Adrenal gland (tissue), 12 donors: ENCODE results near the gene PAQR7. TPM values are rescaled to one million over a fixed set of nuclear protein-coding genes. Genes with fewer than 3 reads are reported as not detected.

ENCODE experiments used
- DNase-seq, 7 donors: peaks; one replicate each; pipeline ENCODE4 v3.0.0-alpha.2; 2019 to 2020
- H3K27ac ChIP-seq, 5 donors: fragments of 200-600 bp; sonication (generic) in 4 of 5; 1 replicate in 3 of 5; 2 replicates in 2 of 5; pipeline versions ENCODE4 v1.5.1 to v1.8.0; 2016 to 2020; ENCODE audit warnings: mild to moderate bottlenecking in 1 of 5
- H3K27me3 ChIP-seq: fragments of 200-600 bp; 2 replicates; pipeline ENCODE4 v1.8.0; 2021
- H3K36me3 ChIP-seq, 2 donors: fragments of 200-600 bp; replicated peaks in 1 of 2; 1 replicate in 1 of 2; 2 replicates in 1 of 2; pipeline versions ENCODE4 v1.5.1 to v1.8.0; 2018 to 2022
- H3K4me1 ChIP-seq, 2 donors: fragments of 200-600 bp; replicated peaks in 1 of 2; 1 replicate in 1 of 2; 2 replicates in 1 of 2; pipeline versions ENCODE4 v1.5.1 to v1.8.0; 2018 to 2021
- H3K4me3 ChIP-seq, 4 donors: fragments of 200-600 bp; sonication (generic) in 3 of 4; one replicate each; pipeline ENCODE4 v1.5.1; 2016 to 2018
- H3K9me3 ChIP-seq, 3 donors: fragments of 200-600 bp; sonication (generic) in 1 of 3; replicated peaks in 1 of 3; 1 replicate in 2 of 3; 2 replicates in 1 of 3; pipeline versions ENCODE4 v1.5.1 to v1.8.0; 2016 to 2021
- POLR2A ChIP-seq, 2 donors: fragments of 450-650 bp; IDR thresholded peaks; one replicate each; pipeline ENCODE4 v1.6.1; 2017; ENCODE audit warnings: antibody characterized with exemption in 2 of 2, mild to moderate bottlenecking in 2 of 2, moderate library complexity in 1 of 2
- WGBS, 4 donors: extraction: QIAGEN DNeasy Blood & Tissue Kit in 2 of 4; methylation state at CpG; one replicate each; pipeline versions ENCODE4 v1.1.5 to v1.1.7; 2013 to 2017; 5-methylcytosine and 5-hydroxymethylcytosine counted together
- intact Hi-C, 2 donors: fragments of 100-400 bp; cut with DNase I; formaldehyde crosslinking; loops; one replicate each; pipeline versions ENCODE4 v1.14.1 to v1.15.0; 2022 to 2023
- polyA plus RNA-seq, 3 donors: library from polyadenylated mRNA; stranded (reverse); fragments of 200-250 nt in 2 of 3; fragments of 350-450 nt in 1 of 3; fragmentation: Illumina TruSeq in 1 of 3; extraction: RNeasy Lipid Tissue Mini Kit (QIAGEN cat#74804) in 1 of 3; gene quantifications; one replicate each; pipeline ENCODE4 v1.2.3, GENCODE V29; 2013 to 2014
- total RNA-seq, 9 donors: library from RNA; depleted of rRNA in 4 of 9; stranded (reverse); fragments of >200 nt in 4 of 9; fragments of 120-200 nt in 1 of 9; fragmentation: NEBNext Ultra II Directional in 1 of 9; extraction: Animal tissue kit (Norgen Biotek cat#: 25700) in 1 of 9; gene quantifications; one replicate each; pipeline versions ENCODE4 v1.1.0 to v1.2.4, GENCODE V29; 2013 to 2023
- TF ChIP-seq, protein P1 (sequence below), 6 experiments: fragments of 450-650 bp in 4 of 6; fragments of 200-600 bp in 2 of 6; sonication (generic) in 1 of 6; IDR thresholded peaks; 1 replicate in 5 of 6; 2 replicates in 1 of 6; pipeline versions ENCODE4 v1.5.1 to v1.8.0; 2016 to 2021; ENCODE audit warnings: antibody characterized with exemption in 6 of 6, mild to moderate bottlenecking in 2 of 6, moderate library complexity in 1 of 6
- donor health status: healthy with polysubstance abuse.
- donor health status: Bipolar disorder and iron deficiency.
- donor health status: DM: yes; HTN: yes; CAD: no.
- donor health status: DM: no; HTN: no; CAD: no.
- donor health status: DM: no; HTN: no; CAD: no.
- donor health status: DM: yes; HTN: yes; CAD: no.

Gene PAQR7
- total and polyA plus RNA-seq, 12 donors = 19.9 to 71.8 (median 34.0) TPM

DNA sequence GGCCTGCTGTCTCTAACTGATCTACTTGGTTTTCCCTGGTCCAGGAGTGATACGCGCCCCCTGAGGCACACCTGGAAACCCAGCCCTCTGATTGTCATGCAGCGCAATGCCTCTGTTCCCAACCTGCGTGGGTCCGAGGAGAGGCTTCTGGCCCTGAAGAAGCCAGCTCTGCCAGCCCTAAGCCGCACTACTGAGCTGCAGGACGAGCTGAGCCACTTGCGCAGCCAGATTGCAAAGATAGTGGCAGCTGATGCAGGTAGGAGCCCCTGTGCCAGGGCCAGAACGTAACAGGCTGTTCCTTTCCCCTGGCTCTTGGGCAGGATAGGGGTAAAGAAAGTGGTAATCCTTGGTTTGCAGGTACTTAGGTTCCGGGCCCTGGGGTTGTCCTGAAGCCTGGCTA lies 48.9 kb downstream of the PAQR7 start:
- peaks cover 0 to 63% of the 10 kb centered on the region in 2 donors for H3K36me3 ChIP-seq
- no peaks in the 10 kb centered on the region for H3K9me3 ChIP-seq
- H3K4me1 ChIP-seq = peaks cover 73 to 89% of the 10 kb centered on the region in 2 donors
- no peak for DNase-seq
- H3K27ac ChIP-seq = peak overlapping the region in 4 of 5 donors; percentile 71 to 90 (median 82)
- intact Hi-C loops = loop anchor here in 1 of 2 donors (10.0 kb wide), 1 partner anchor 168 kb away; the partner anchor contains the start of gene PAFAH2
- H3K4me3 ChIP-seq = no peak overlapping the region
- no peak for TF ChIP-seq POLR2A (IDR thresholded peaks at IDR 0.05)
- TF ChIP-seq, protein P1, sequence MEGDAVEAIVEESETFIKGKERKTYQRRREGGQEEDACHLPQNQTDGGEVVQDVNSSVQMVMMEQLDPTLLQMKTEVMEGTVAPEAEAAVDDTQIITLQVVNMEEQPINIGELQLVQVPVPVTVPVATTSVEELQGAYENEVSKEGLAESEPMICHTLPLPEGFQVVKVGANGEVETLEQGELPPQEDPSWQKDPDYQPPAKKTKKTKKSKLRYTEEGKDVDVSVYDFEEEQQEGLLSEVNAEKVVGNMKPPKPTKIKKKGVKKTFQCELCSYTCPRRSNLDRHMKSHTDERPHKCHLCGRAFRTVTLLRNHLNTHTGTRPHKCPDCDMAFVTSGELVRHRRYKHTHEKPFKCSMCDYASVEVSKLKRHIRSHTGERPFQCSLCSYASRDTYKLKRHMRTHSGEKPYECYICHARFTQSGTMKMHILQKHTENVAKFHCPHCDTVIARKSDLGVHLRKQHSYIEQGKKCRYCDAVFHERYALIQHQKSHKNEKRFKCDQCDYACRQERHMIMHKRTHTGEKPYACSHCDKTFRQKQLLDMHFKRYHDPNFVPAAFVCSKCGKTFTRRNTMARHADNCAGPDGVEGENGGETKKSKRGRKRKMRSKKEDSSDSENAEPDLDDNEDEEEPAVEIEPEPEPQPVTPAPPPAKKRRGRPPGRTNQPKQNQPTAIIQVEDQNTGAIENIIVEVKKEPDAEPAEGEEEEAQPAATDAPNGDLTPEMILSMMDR (IDR thresholded peaks at IDR 0.05) = no peak
- no peaks in the 10 kb centered on the region for H3K27me3 ChIP-seq
- WGBS, 4 donors = 90 to 98% (median 92%) methylated on average over 8 to 10 of the region's 10 CpGs

DNA sequence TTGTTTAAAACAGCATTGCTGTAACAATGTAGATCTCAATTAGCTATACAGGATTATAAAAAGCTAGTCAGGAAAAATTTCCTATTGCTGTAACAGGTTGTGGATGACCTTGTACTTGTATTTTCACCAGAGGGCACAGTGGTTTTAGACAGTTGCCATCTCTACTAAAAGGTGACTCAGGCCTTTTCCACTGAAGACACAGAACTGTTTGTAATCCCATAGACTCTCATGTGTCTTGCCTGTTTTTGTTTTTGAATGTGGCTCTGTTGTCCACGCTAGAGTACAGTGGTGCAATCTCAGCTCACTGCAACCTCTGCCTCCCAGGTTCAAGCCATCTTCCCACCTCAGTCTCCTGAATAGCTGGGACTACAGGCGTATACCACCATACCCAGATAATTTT lies 49.9 kb downstream of the PAQR7 start:
- peak overlapping the region; percentile 71 to 90 (median 80) for H3K27ac ChIP-seq
- H3K9me3 ChIP-seq = no peaks in the 10 kb centered on the region
- H3K36me3 ChIP-seq = peaks cover 0 to 53% of the 10 kb centered on the region in 2 donors
- H3K4me3 ChIP-seq = no peak overlapping the region
- TF ChIP-seq POLR2A (IDR thresholded peaks at IDR 0.05) = peak in 1 of 2 donors; percentile 34
- TF ChIP-seq, protein P1 (IDR thresholded peaks at IDR 0.05) = no peak
- no peaks in the 10 kb centered on the region for H3K27me3 ChIP-seq
- DNase-seq = peak in 2 of 7 donors; percentile 50 to 53
- 35 to 67% (median 60%) methylated on average over 2 of the region's 2 CpGs for WGBS, 4 donors
- intact Hi-C loops = loop anchor here in 1 of 2 donors (10.0 kb wide), 1 partner anchor 169 kb away; the partner anchor contains the start of gene PAFAH2
- H3K4me1 ChIP-seq = peaks cover 72 to 84% of the 10 kb centered on the region in 2 donors

DNA sequence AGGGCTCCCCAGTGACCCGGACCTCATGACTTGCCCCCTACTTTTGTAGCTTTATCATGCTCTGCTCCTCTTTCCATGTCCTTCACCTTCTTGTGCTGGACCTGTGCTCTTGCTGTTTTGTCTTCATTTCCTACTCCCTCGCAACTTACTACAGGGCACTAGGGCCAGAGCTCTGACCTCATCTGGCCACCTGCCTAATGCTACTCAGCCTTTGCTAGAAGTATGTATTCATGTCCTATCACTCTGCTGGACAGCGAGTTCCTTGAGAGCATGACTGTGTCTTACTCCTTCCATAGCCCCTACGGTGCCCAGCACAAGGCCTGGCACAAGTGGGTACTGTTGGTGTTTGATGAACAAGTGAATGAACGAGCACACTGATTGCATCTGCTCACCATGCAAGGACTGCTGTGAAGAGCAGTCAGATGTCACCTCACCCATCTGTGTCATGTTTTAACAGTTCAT lies 53.8 kb downstream of the PAQR7 start:
- H3K36me3 ChIP-seq = peaks cover 0 to 18% of the 10 kb centered on the region in 2 donors
- TF ChIP-seq POLR2A (IDR thresholded peaks at IDR 0.05) = peak in 1 of 2 donors; percentile 72
- TF ChIP-seq, protein P1 (IDR thresholded peaks at IDR 0.05) = no peak
- no peaks in the 10 kb centered on the region for H3K9me3 ChIP-seq
- intact Hi-C loops = loop anchor here (5.0 to 10.0 kb wide), 3 partner anchors 41 to 173 kb away; partner anchors contain the start of gene PAFAH2 (in 1 of the 2)
- no peaks in the 10 kb centered on the region for H3K27me3 ChIP-seq
- H3K27ac ChIP-seq = peak overlapping the region; percentile 92 to 98 (median 93)
- H3K4me3 ChIP-seq = peak overlapping the region in 1 of 4 donors; percentile 74
- WGBS, 4 donors = 33 to 41% (median 35%) methylated on average over 5 of the region's 5 CpGs
- DNase-seq = peak; percentile 70 to 92 (median 85)
- H3K4me1 ChIP-seq = peaks cover 45 to 71% of the 10 kb centered on the region in 2 donors

DNA sequence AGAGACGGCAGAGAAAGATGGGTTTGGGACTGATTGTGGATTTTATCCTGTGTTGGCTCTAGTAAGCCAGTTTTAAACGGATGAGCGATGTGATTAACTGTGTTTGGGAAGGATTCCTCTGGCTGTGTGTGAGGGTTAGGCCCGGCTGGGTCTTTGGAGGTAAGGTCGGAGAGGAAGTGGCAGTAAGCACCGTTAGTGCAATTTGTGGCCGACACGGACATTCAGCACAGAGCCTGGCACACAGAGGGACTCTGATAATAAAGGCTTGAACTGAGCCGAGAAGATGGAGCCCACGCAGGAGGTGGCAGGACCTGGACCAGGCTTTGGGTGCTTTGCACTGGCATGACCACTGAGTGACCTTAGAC lies 54.4 kb downstream of the PAQR7 start:
- intact Hi-C loops = loop anchor here (5.0 to 10.0 kb wide), 3 partner anchors 41 to 174 kb away; partner anchors contain the start of gene PAFAH2 (in 1 of the 2)
- peaks cover 43 to 66% of the 10 kb centered on the region in 2 donors for H3K4me1 ChIP-seq
- 14 to 24% (median 20%) methylated on average over 9 to 10 of the region's 10 CpGs for WGBS, 4 donors
- no peaks in the 10 kb centered on the region for H3K9me3 ChIP-seq
- DNase-seq = peak in 2 of 7 donors; percentile 26 to 59
- TF ChIP-seq POLR2A (IDR thresholded peaks at IDR 0.05) = no peak
- H3K36me3 ChIP-seq = peaks cover 0 to 17% of the 10 kb centered on the region in 2 donors
- H3K27ac ChIP-seq = peak overlapping the region; percentile 92 to 98 (median 93)
- no peaks in the 10 kb centered on the region for H3K27me3 ChIP-seq
- H3K4me3 ChIP-seq = peak overlapping the region; percentile 26 to 99 (median 82)
